Myocyte (in vitro differentiated cells): ENCODE data around the gene NEURL1B. TPM values are rescaled to one million over a fixed set of nuclear protein-coding genes. Genes with fewer than 3 reads are reported as not detected.
A peak's percentile ranks its signal among the peaks of the same experiment; 100 is the strongest.

Source experiments
- DNase-seq: peaks from one replicate; pipeline ENCODE4 v3.0.0-alpha.2; 2012; ENCODE audit warnings: low read depth
- microRNA-seq: library from miRNA; unstranded; fragments of <30 nt; microRNA quantifications from one replicate; pipeline ENCODE4, GENCODE V29; 2016
- total RNA-seq: library from RNA; depleted of rRNA; stranded (reverse); fragments of >200 nt; gene quantifications from 2 replicates; pipeline ENCODE4 v1.2.3, GENCODE V29; 2014

The NEURL1B gene
- total RNA-seq, 1 donor from 2014 or later, result 3.8 TPM

DNA sequence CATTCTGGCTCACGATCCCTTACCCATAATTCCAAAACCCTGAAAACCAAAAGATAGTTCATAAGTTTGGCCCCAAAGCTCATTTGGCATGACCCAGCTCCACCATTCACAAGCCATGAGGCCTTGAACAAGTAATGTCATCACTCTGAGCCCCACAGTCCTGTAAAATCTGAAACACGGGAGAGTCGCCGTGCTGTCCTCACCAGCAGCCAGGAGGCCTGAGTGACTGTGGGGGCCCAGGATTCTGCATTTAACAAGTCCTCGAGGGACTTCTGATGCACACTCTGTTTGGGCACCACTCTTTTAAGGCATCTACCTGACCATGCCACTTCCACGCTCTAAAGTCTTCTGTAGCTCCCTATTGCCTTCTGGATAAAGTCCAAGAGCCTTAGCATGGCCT is 89.2 kb downstream of the NEURL1B start:
- DNase-seq, result no peak

- DNase-seq, result no peak
Observed at GRCh38 chr5:172730981-172731679, 90.1 kb downstream of the NEURL1B start.

GRCh38 chr5:172731680-172732074 is 90.6 kb downstream of the NEURL1B start:
- DNase-seq, result no peak

DNA sequence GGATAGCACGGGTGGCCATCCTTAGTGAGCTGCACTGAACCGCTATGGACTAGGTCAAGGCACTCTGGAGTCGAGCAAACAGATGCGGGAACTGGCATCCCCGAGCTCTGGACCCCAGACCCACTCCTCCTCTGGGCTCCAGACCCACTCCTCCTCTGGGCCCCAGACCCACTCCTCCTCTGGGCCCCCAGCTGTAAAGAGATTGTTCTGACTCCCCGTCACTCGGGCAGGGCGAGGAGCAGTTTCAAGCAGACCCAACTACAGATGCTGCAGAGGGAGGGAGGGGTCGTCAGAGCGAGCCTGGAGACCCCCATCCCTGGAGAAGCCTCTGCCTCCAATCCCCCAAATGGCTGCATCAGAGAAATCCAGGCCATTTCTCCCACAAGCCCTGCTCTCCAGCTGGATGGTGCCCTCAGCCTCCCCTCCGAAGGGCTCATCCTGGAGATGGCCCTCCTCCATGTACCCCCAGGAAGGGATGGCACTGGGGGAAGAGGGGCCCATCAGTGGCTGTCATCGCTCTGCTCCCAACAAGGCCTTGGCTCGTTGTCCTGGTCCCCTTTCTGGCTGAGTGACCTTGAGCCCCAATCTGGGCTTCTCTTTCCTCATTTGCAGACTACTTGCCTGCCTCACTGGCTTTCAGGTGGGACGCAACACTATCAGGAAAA is 91.3 kb downstream of the NEURL1B start:
- no peak for DNase-seq

DNA sequence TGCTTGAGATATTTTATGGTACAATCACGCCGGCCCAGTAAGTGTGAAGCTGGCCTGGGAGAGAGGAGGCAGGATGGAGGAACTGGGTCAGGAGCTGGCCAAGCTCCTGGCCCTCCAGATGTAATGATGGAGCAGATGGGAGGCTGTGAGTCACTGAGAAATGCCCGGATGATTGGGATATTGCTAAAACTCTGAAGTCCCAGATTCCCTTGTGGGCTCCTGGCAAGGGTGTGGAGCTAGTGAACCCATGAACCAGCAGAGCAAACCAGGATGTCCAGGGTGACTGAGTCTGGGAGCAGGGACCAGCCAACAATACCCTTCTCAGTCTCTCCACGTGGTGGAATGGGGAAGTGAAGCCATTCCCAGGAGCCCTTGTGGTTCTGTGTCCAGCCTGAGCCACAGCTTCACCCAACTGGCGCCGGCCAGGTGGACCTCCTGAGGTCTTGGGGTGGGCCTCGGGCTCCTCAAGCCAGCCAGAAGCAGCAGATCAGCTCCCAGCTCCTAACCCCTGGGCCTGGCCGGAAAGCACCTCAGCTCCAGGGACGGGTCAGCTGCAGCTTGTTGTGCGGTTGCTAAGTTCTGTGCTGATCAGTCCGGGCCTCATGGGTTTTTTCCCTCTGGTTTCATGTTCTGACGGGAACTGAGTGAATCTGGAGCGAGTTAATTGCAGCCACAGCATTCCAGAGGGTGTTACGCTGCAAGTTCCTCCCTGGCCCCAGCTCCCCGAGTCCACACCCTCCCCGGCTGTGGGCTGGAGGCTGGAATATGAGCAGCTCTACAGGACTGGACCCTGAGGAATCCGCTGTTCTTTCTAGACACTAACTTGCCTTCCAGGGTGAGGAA is 92.3 kb downstream of the NEURL1B start:
- DNase-seq, result peak; percentile 99

- no peak for DNase-seq
Observed at GRCh38 chr5:172733974-172734346, 92.9 kb downstream of the NEURL1B start.

- DNase-seq, result no peak
Observed at GRCh38 chr5:172735141-172735831, 94.2 kb downstream of the NEURL1B start.

GRCh38 chr5:172736508-172737135 is 95.6 kb downstream of the NEURL1B start:
- DNase-seq, result peak; percentile 94

DNA sequence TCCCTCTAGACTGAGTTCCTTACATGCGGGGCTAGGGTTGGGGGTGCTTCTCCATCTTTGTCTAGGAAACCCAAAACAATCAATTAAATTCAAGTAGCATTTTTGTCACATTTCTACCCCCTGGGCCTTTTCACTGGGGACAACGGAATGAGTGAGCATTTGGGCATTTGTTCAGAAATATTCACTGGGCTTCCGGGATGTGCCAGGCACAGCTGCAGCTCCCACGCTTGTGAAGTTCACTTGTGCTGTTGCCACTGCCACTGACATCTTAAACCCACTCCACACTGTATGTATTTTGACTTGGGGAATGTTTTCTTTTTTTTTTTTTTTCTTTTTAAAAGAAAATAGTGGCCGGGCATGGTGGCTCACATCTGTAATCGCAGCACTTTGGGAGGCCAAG is 98.3 kb downstream of the NEURL1B start:
- DNase-seq, result no peak

- DNase-seq, result peak; percentile 99
Observed at GRCh38 chr5:172740428-172741205, 99.6 kb downstream of the NEURL1B start.

Small RNA genes lying within 50 kb of the gene (microRNA-seq; reads per million reads assigned to microRNA genes)
- not detected for gene MIR5003

Other genes with a start within 250 kb of the NEURL1B start
- gene SH3PXD2B, start 186.7 kb upstream of the NEURL1B start, total RNA-seq, result 19.4 and 28.8 TPM in 2 replicates
- gene DUSP1, start 129.9 kb downstream of the NEURL1B start, total RNA-seq, result 78.1 and 127 TPM in 2 replicates
- 97.8 and 120 TPM in 2 replicates for gene ERGIC1, start 193.0 kb downstream of the NEURL1B start, total RNA-seq